Skeletal muscle satellite cell (primary cell): Measurements from ENCODE around the gene NCBP3.

ENCODE experiments used
- H3K27me3 ChIP-seq: 2 replicates; pipeline ENCODE4 v1.7.0; 2013; ENCODE audit warnings: low read length; ENCODE audit not compliant: control insufficient read depth, insufficient read depth
- H3K36me3 ChIP-seq: 2 replicates; pipeline ENCODE4 v1.7.0; 2013; ENCODE audit warnings: mild to moderate bottlenecking, control low read depth, low read length; ENCODE audit not compliant: insufficient read depth
- H3K4me1 ChIP-seq: 2 replicates; pipeline ENCODE4 v1.7.0; 2013; ENCODE audit warnings: low read length; ENCODE audit not compliant: control insufficient read depth, insufficient read depth
- H3K4me2 ChIP-seq: 2 replicates; pipeline ENCODE4 v1.7.0; 2013; ENCODE audit warnings: mild to moderate bottlenecking, low read length
- H3K4me3 ChIP-seq: 2 replicates; pipeline ENCODE4 v1.7.0; 2013; ENCODE audit warnings: low read length
- H3K9ac ChIP-seq: 2 replicates; pipeline ENCODE4 v1.7.0; 2013; ENCODE audit warnings: mild to moderate bottlenecking, low read depth, low read length, moderate library complexity
- H3K9me3 ChIP-seq: replicated peaks from 2 replicates; pipeline ENCODE4 v1.7.0; 2013; ENCODE audit warnings: mild to moderate bottlenecking, control low read depth, low read length

The NCBP3 gene

GRCh38 chr17:3803308-3803640, 42.8 kb downstream of the NCBP3 start:
- Histone ChIP-seq H3K9ac (peak overlapping the region; percentile 18), H3K4me1 (peaks cover 55% of the 10 kb centered on the region), H3K9me3 (no peaks in the 10 kb centered on the region), H3K36me3 (peaks cover 15% of the 10 kb centered on the region), H3K27me3 (no peaks in the 10 kb centered on the region), H3K4me2 (peak overlapping the region; percentile 62), H3K4me3 (no peak overlapping the region)

GRCh38 chr17:3802461-3803307, 43.4 kb downstream of the NCBP3 start:
- Histone ChIP-seq H3K9ac (peak overlapping the region; percentile 39), H3K36me3 (peaks cover 10% of the 10 kb centered on the region), H3K4me2 (peak overlapping the region; percentile 62), H3K4me3 (no peak overlapping the region), H3K9me3 (no peaks in the 10 kb centered on the region), H3K4me1 (peaks cover 55% of the 10 kb centered on the region), H3K27me3 (no peaks in the 10 kb centered on the region)

- Histone ChIP-seq H3K36me3 (peaks cover 2% of the 10 kb centered on the region), H3K9ac (no peak overlapping the region), H3K4me1 (peaks cover 55% of the 10 kb centered on the region), H3K4me3 (no peak overlapping the region), H3K9me3 (no peaks in the 10 kb centered on the region), H3K4me2 (no peak overlapping the region), H3K27me3 (no peaks in the 10 kb centered on the region)
Measured at GRCh38 chr17:3801792-3802191, 44.3 kb downstream of the NCBP3 start.

- H3K4me1 ChIP-seq: peaks cover 55% of the 10 kb centered on the region
- H3K9ac ChIP-seq: no peak overlapping the region
- H3K27me3 ChIP-seq: no peaks in the 10 kb centered on the region
- H3K4me3 ChIP-seq: no peak overlapping the region
- H3K9me3 ChIP-seq: no peaks in the 10 kb centered on the region
- H3K36me3 ChIP-seq: no peaks in the 10 kb centered on the region
- H3K4me2 ChIP-seq: no peak overlapping the region
Measured at GRCh38 chr17:3801347-3801746, 44.7 kb downstream of the NCBP3 start.

GRCh38 chr17:3800362-3801271, 45.4 kb downstream of the NCBP3 start, which contains the start of gene ITGAE:
Gene ITGAE (minus strand): TSS chr17:3801188. CDS start chr17:3801144, 44 bp downstream.
- H3K36me3 ChIP-seq: no peaks in the 10 kb centered on the region
- H3K9me3 ChIP-seq: no peaks in the 10 kb centered on the region
- no peak within 1 kb of the TSS for H3K4me3 ChIP-seq
- H3K4me2 ChIP-seq: no peak within 1 kb of the TSS
- H3K4me1 ChIP-seq: peaks cover 59% of the 10 kb centered on the region
- no peak within 1 kb of the TSS for H3K9ac ChIP-seq
- H3K27me3 ChIP-seq: no peaks in the 10 kb centered on the region

- Histone ChIP-seq H3K4me3 (no peak overlapping the region), H3K4me1 (peaks cover 64% of the 10 kb centered on the region), H3K9ac (no peak overlapping the region), H3K4me2 (no peak overlapping the region), H3K27me3 (no peaks in the 10 kb centered on the region), H3K9me3 (no peaks in the 10 kb centered on the region), H3K36me3 (no peaks in the 10 kb centered on the region)
Measured at GRCh38 chr17:3799181-3799945, 46.7 kb downstream of the NCBP3 start.

- H3K27me3 ChIP-seq: no peaks in the 10 kb centered on the region
- H3K9me3 ChIP-seq: no peaks in the 10 kb centered on the region
- peaks cover 59% of the 10 kb centered on the region for H3K4me1 ChIP-seq
- H3K4me2 ChIP-seq: no peak overlapping the region
- H3K9ac ChIP-seq: no peak overlapping the region
- no peak overlapping the region for H3K4me3 ChIP-seq
- H3K36me3 ChIP-seq: no peaks in the 10 kb centered on the region
Measured at GRCh38 chr17:3798273-3799180, 47.5 kb downstream of the NCBP3 start.

GRCh38 chr17:3796822-3797170, 49.2 kb downstream of the NCBP3 start:
- Histone ChIP-seq H3K9ac (no peak overlapping the region), H3K4me3 (no peak overlapping the region), H3K4me2 (no peak overlapping the region), H3K36me3 (no peaks in the 10 kb centered on the region), H3K27me3 (no peaks in the 10 kb centered on the region), H3K4me1 (peaks cover 50% of the 10 kb centered on the region), H3K9me3 (no peaks in the 10 kb centered on the region)

- H3K27me3 ChIP-seq: no peaks in the 10 kb centered on the region
- no peaks in the 10 kb centered on the region for H3K36me3 ChIP-seq
- peaks cover 49% of the 10 kb centered on the region for H3K4me1 ChIP-seq
- no peak overlapping the region for H3K4me3 ChIP-seq
- H3K4me2 ChIP-seq: no peak overlapping the region
- H3K9me3 ChIP-seq: no peaks in the 10 kb centered on the region
- H3K9ac ChIP-seq: no peak overlapping the region
Measured at GRCh38 chr17:3796110-3796821, 49.8 kb downstream of the NCBP3 start.

GRCh38 chr17:3795390-3796102, 50.5 kb downstream of the NCBP3 start:
- H3K4me2 ChIP-seq: peak overlapping the region; percentile 26
- peaks cover 51% of the 10 kb centered on the region for H3K4me1 ChIP-seq
- H3K9me3 ChIP-seq: no peaks in the 10 kb centered on the region
- no peaks in the 10 kb centered on the region for H3K27me3 ChIP-seq
- no peaks in the 10 kb centered on the region for H3K36me3 ChIP-seq
- no peak overlapping the region for H3K9ac ChIP-seq
- no peak overlapping the region for H3K4me3 ChIP-seq
